ENCODE measurements around the gene TNFRSF19. TPM values are rescaled to one million over a fixed set of nuclear protein-coding genes. Genes with fewer than 3 reads are reported as not detected.

The TNFRSF19 gene, protein sequence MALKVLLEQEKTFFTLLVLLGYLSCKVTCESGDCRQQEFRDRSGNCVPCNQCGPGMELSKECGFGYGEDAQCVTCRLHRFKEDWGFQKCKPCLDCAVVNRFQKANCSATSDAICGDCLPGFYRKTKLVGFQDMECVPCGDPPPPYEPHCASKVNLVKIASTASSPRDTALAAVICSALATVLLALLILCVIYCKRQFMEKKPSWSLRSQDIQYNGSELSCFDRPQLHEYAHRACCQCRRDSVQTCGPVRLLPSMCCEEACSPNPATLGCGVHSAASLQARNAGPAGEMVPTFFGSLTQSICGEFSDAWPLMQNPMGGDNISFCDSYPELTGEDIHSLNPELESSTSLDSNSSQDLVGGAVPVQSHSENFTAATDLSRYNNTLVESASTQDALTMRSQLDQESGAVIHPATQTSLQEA
- 0.22 and 0.53 TPM in 2 replicates for total RNA-seq

GRCh38 chr13:23570099-23570920 lies at the start of gene TNFRSF19:
TSS of gene TNFRSF19 (plus strand) at chr13:23570412. CDS start at chr13:23590184, 19,772 bp downstream.

Other genes starting within 250 kb of the TNFRSF19 start
- 175 and 179 TPM in 2 replicates for gene SACS, start 136.7 kb upstream of the TNFRSF19 start, total RNA-seq

All from thoracic aorta endothelial cell (primary cell).